Right ventricle myocardium superior (tissue), 1 donor: Measurements from ENCODE around the gene PTBP2. TPM values are rescaled to one million over a fixed set of nuclear protein-coding genes. Genes with fewer than 3 reads are reported as not detected.
"Not testable (repeated sequence)": the region's sequence is repeated elsewhere in the genome, so short reads cannot be mapped to it uniquely, and the experiment has no call there.

Source experiments
- ATAC-seq: fragments of 200-7000 bp; cut with Tn5 transposase; one replicate; pipeline ENCODE4 v1.9.1; 2020; ENCODE audit warnings: mild to moderate bottlenecking; ENCODE audit not compliant: poor library complexity
- DNase-seq: peaks from one replicate; pipeline ENCODE4 v3.0.0-alpha.2; 2020
- intact Hi-C: fragments of 100-400 bp; cut with DNase I; formaldehyde crosslinking; loops from one replicate; pipeline ENCODE4 v1.11.2; 2022
- total RNA-seq: library from RNA; stranded (reverse); fragmentation: NEBNext Ultra II Directional; extraction: Animal tissue kit (Norgen Biotek cat#: 25700); gene quantifications from one replicate; pipeline ENCODE4 v1.2.1, GENCODE V29; 2021
- donor health status: DM: no; HTN: yes; CAD: no; lungs with severe emphysema.

PTBP2 gene
- total RNA-seq, 1 donor from 2014 or later, result 14.0 TPM

GRCh38 chr1:96801696-96802095 is 80.1 kb downstream of the PTBP2 start:
- intact Hi-C loops, DNase-seq, ATAC-seq: not testable (repeated sequence)

- ATAC-seq (no peak), DNase-seq (no peak)
- intact Hi-C loops, result no loop called here
Observed at GRCh38 chr1:96804648-96805047, 83.1 kb downstream of the PTBP2 start.

GRCh38 chr1:96808191-96808590 is 86.6 kb downstream of the PTBP2 start:
- intact Hi-C loops, result no loop called here
- no peak for DNase-seq
- ATAC-seq, result no peak

- intact Hi-C loops, result no loop called here
- no peak for DNase-seq
- no peak for ATAC-seq
Observed at GRCh38 chr1:96815914-96816313, 94.3 kb downstream of the PTBP2 start.

GRCh38 chr1:96820107-96820506 is 98.5 kb downstream of the PTBP2 start:
- intact Hi-C loops, result no loop called here
- ATAC-seq (no peak), DNase-seq (no peak)

- ATAC-seq (no peak), DNase-seq (no peak)
- intact Hi-C loops, result no loop called here
Observed at GRCh38 chr1:96820671-96821070, 99.1 kb downstream of the PTBP2 start.

- ATAC-seq (no peak), DNase-seq (no peak)
- intact Hi-C loops, result no loop called here
Observed at GRCh38 chr1:96825231-96825630, 103.6 kb downstream of the PTBP2 start.

GRCh38 chr1:96825950-96826576 is 104.5 kb downstream of the PTBP2 start:
- no peak for DNase-seq
- intact Hi-C loops, result no loop called here
- ATAC-seq, result no peak

GRCh38 chr1:96833376-96833775 is 111.8 kb downstream of the PTBP2 start:
- intact Hi-C loops, result no loop called here
- DNase-seq (no peak), ATAC-seq (no peak)

GRCh38 chr1:96834986-96835385 is 113.4 kb downstream of the PTBP2 start:
- DNase-seq, result no peak
- intact Hi-C loops, result no loop called here
- ATAC-seq, result no peak

- intact Hi-C loops, result no loop called here
- DNase-seq (no peak), ATAC-seq (no peak)
Observed at GRCh38 chr1:96837057-96837780, 115.6 kb downstream of the PTBP2 start.

GRCh38 chr1:96837781-96838216 is 116.2 kb downstream of the PTBP2 start:
- no peak for ATAC-seq
- no peak for DNase-seq
- intact Hi-C loops, result no loop called here

- intact Hi-C loops, result no loop called here
- ATAC-seq (no peak), DNase-seq (no peak)
Observed at GRCh38 chr1:96840396-96840795, 118.8 kb downstream of the PTBP2 start.

GRCh38 chr1:96842215-96842614 is 120.6 kb downstream of the PTBP2 start:
- DNase-seq (no peak), ATAC-seq (no peak)
- intact Hi-C loops, result no loop called here

GRCh38 chr1:96843196-96843595 is 121.6 kb downstream of the PTBP2 start:
- DNase-seq (no peak), ATAC-seq (no peak)
- intact Hi-C loops, result no loop called here

GRCh38 chr1:96843601-96844000 is 122.0 kb downstream of the PTBP2 start:
- DNase-seq, result no peak
- intact Hi-C loops, result no loop called here
- no peak for ATAC-seq

- intact Hi-C loops, result no loop called here
- ATAC-seq (peak; percentile 60), DNase-seq (no peak)
Observed at GRCh38 chr1:96845464-96845863, 123.9 kb downstream of the PTBP2 start.

GRCh38 chr1:96861836-96862235 is 140.3 kb downstream of the PTBP2 start:
- intact Hi-C loops, result no loop called here
- ATAC-seq, result no peak
- no peak for DNase-seq

GRCh38 chr1:96863449-96863848 is 141.9 kb downstream of the PTBP2 start:
- DNase-seq, result no peak
- no peak for ATAC-seq
- intact Hi-C loops, result no loop called here
